Left hindlimb (tissue), 1 donor: Measurements from ENCODE around the gene AFAP1L2.

ENCODE experiments used
- DNase-seq: peaks from one replicate; pipeline ENCODE4 v3.0.0-alpha.2; 2018

AFAP1L2 gene

GRCh38 chr10:114258274-114258840 is 145.9 kb downstream of the AFAP1L2 start:
- no peak for DNase-seq

DNA sequence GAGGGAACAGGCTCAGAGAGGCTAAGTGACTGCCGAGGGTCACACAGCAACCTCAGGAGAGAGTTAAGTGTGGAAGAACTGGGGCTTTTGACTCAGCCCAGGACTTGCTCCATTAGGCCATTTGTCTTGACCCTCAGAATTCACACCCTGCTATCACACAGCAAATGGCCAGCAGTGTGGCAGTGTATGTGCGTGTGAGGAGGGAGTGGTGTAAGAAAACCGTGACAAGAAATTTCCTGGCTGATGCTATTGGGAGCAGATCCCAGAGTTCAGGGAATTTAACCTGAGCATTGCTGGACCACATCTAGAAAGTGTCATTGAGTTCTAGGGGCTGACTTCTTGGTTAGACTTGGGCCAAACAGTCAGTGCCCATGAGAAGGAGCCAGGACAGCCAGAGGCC is 146.8 kb downstream of the AFAP1L2 start:
- DNase-seq: no peak

GRCh38 chr10:114256822-114257221 is 147.5 kb downstream of the AFAP1L2 start:
- DNase-seq: no peak

DNA sequence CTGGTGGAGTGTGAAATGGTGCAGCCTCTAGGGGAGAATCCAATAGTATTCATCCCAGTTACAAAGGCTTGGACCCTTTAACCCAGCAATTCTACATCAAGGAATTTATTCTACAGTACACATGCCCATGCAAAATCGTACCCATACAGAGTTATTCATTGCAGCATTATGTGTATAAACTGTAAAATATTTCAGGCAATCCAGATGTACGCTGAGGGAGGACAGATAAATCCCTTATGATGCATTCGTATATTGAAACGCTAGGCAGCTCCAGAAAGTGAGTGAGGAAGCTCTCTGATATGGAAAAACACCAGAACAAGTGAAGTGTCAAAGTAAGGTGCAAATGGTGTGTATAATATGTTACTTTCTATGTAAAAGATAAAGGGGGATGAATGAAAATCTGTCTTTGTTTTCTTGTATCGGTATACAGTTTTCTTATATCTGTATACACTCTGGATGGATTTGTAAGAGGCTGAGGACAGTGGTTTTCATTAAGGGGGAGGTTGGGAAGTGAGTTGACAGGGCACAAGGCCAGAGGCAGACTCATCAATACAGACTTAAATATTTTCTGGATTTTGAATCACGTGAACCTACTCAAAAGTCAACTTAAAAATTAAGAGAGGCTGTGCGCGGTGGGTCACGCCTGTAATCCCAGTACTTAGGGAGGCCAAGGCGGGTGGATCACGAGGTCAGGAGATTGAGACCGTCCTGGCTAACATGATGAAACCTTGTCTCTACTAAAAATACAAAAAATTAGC is 148.1 kb downstream of the AFAP1L2 start:
- DNase-seq: no peak

DNA sequence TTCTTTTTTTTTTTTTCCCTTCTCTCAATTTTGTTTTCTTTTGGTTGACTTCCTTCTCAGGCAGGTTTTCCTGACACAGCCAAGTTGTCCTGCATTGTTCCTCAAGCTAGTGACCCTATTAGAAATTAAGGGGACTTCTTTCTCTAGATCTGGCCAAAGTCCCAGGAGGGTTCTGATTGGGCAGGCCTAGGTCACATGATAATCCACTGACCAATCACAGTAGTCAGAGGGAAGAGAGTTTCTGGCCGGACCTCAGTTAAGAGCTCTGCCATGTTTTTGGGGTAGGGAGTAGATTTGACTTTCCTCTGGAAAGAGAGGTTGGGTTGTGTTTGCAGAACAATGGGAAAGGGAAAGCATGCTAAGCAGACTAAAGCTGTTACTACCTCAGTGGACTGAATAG is 149.1 kb downstream of the AFAP1L2 start:
- no peak for DNase-seq

GRCh38 chr10:114252883-114253282 is 151.4 kb downstream of the AFAP1L2 start:
- no peak for DNase-seq

GRCh38 chr10:114252092-114252491 is 152.2 kb downstream of the AFAP1L2 start:
- DNase-seq: no peak

DNA sequence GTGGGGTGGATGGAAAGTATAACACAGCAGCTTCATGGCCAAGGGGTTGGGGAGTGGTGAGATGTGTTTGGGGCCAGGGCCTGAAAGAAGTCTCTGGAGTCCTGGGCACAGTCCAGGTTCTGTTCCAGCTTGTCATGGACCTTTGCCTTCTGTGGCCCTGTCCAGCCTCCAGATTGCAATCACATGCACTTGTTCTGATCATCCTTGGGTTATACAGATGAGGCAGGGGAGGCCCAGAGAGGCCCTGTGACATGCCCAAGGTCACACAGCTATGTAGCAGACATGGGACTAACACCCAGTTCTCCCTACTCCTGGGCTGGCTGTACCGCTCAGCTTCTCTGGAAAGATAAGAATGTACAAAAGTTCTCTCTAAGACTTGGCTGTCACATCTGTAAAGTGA is 153.6 kb downstream of the AFAP1L2 start:
- DNase-seq: no peak

DNA sequence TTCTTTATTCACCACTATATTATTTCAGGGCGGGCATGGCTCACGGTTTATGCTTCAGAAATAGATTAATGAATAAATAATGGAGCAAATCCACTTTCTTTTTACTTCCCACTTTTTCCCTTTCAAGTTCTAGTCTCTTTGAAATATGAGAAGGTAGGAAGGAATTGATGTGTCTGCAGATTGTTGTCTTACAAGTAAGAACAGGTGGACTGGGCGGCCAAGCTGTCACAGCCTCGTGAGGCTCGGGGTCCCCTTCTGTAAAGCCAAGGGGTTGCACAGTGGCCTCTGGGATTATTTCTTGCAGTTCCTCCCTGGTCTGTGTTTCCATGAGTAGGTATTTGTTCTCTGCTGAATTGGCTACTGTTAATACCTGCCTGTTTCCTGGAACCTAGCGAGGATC is 154.1 kb downstream of the AFAP1L2 start:
- DNase-seq: no peak

- DNase-seq: no peak
These were observed 157.5 kb downstream of the AFAP1L2 start for GRCh38 chr10:114246679-114247305.

- no peak for DNase-seq
These were observed 159.0 kb downstream of the AFAP1L2 start for GRCh38 chr10:114245121-114245791.
